Mesenteric fat pad (tissue), 1 donor: Measurements from ENCODE around the gene DNMT3B. TPM values are rescaled to one million over a fixed set of nuclear protein-coding genes. Genes with fewer than 3 reads are reported as not detected.
"Not testable (repeated sequence)": the region's sequence is repeated elsewhere in the genome, so short reads cannot be mapped to it uniquely, and the experiment has no call there.

Experiments used
- DNase-seq: peaks from one replicate; pipeline ENCODE4 v3.0.0-alpha.2; 2020; ENCODE audit warnings: low spot score
- total RNA-seq: library from RNA; stranded (reverse); fragmentation: NEBNext Ultra II Directional; extraction: Animal tissue kit (Norgen Biotek cat#: 25700); gene quantifications from one replicate; pipeline ENCODE4 v1.2.1, GENCODE V29; 2021
- donor health status: DM: yes; HTN: yes; CAD: no.

DNMT3B gene
- total RNA-seq, 1 donor from 2014 or later, result 0.39 TPM

DNA sequence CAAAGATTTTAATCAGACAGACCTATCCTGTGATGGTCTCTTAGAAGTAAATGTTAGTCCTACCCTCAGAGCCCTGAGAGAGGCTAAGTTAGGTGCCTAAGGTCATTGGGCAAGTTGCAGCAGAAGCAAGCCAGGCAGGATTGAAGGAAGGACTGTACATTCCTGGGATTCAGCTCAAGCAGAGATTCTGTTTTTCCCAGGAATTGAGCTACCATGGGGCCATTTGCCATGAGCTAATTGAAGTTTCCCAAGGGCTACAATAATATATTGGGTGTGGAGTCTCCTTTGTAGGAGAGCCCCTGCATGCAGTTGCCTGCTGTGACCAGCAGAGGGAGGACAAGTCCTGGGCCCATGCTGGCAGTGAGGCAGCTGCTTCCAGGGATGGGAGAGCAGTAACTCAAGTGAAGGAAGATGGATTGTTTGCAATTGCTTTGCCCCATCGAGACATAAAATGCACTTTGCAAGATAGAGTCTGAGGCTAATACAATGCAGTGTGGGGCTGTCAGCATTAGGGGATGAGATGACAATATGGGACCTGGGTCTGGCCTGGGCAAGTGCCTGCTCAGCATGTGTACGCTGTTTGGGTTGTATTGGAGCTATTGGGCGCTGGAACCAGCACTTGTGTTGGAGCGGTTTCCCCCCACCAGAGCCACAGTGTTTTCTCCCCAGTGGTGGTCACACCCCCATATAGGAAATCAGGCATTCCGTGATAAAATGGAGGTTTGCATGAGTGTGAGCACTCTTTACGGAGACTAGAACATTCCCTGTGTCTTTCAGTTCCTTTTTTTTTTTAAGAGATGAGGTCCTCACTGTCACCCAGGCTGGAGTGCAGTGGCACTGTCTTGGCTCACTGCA, 27.9 kb downstream of the DNMT3B start:
- DNase-seq, result no peak

DNA sequence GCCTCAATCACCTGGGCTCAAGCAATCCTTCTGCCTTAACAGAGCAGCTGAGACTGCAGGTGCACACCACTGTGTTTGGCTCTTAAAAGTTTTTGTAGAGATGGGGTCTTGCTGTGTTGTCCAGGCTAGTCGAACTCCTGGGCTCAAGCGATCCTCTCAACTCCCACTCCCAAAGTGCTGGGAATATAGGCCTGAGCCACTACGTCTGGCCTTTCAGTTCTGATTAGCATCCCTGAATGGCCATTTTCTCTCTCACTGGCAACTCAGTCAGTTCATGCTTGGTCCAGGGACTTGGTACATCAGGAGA, 28.5 kb downstream of the DNMT3B start:
- no peak for DNase-seq

DNA sequence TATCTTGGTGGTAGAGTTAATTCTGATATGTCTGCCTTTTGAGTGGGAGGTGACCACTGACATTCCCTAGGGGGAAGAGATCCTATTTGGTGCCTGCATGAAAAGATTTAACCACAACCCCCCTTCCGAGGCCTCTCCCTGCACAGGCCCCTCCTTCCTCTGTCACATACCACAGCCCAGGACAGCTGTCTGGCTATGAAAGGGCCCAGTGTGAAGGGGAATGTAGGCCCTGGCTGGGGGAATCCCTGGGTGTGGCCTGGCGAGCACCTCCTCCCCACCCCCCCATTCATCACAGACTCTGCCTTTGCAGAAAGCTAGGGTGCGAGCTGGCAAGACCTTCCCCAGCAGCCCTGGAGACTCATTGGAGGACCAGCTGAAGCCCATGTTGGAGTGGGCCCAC, 30.1 kb downstream of the DNMT3B start:
- no peak for DNase-seq

DNA sequence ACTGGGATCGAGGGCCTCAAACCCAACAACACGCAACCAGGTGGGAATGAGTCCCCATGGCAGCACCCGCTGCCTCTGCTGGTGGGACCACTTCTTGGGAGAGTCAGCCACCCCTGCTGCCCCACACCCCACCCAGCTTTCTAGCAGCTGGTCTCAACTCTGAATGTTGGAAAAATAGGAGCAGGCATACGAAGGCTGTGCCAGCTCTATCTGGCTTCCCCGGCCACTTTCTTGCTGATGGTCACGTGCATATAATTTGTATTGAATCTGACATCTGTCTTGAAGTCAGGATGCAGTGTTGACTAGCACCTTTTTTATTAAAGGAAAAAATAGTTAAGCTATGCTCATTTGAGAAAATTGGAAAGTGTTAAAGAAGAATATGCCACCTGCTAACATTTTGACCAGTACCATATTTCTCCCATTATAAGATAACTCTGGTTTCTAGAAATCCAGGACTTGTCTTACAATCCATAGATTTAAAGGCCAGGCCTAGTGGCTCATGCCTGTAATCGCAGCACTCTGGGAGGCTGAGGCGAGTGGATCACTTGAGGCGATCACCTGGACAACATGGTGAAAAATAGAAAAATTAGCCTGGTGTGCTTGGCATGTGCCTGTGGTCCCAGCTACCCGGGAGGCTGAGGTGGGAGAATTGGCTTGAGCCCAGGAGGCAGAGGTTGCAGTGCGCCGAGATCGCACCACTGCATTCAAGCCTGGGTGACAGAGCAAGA, 30.7 kb downstream of the DNMT3B start:
- DNase-seq, result no peak

DNA sequence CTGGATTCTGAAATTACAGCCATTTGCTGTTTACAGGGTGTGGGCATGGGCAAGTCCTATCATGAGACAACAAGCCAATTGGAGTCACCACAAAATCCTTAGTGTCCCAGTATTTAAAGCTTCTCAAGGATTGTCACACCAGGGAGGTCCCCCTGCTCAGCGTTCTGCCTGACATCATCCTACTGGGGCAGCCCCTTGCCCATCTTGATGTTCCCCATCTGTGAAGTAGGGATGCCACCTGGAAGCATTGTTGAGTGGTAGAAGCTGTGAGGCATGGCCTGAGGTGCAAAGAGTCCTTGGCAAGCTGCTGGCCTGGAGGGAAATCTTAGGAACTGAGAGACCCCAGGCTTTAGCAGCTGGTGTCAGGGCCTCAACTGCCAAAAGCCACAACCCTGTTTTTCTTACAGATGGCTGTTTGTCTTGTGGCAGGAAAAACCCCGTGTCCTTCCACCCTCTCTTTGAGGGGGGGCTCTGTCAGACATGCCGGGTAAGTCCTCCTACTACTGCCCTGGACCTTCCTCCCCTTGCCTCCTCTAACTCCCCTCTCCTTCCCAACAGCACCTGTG, 34.3 kb downstream of the DNMT3B start:
- DNase-seq, result no peak

DNA sequence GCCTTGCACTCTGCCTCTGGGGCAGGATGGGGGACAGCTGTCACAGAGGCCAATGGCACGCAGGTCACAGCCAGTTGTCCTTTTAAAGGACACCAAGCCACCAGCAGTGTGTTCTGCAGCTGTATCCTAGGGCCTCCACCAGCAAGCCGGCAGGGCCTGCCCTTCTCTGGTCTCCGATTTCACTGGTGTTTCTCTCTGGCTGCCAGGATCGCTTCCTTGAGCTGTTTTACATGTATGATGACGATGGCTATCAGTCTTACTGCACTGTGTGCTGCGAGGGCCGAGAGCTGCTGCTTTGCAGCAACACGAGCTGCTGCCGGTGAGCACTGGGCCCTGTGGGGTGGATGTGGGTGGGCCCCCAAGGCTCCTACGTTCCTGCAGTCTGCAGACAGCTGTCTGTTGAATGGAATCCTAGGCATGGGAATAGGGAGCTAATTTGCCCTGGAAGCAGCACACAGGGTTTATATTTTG, 34.8 kb downstream of the DNMT3B start:
- no peak for DNase-seq

DNA sequence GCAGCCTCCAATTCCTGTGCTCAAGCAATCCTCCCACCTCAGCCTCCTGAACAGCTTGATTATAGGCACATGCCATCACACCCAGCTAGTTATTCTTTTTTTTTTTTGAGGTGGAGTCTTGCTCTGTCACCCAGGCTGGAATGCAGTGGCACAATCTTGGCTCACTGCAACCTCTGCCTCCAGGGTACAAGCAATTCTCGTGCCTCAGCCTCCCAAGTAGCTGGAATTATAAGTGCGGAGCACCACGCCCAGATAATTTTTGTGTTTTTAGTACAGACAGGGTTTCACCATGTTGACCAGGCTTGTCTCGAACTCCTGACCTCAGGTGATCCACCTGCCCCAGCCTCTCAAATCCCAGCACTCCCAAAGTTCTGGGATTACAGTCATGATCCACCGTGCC, 35.4 kb downstream of the DNMT3B start:
- DNase-seq, result not testable (repeated sequence)

DNA sequence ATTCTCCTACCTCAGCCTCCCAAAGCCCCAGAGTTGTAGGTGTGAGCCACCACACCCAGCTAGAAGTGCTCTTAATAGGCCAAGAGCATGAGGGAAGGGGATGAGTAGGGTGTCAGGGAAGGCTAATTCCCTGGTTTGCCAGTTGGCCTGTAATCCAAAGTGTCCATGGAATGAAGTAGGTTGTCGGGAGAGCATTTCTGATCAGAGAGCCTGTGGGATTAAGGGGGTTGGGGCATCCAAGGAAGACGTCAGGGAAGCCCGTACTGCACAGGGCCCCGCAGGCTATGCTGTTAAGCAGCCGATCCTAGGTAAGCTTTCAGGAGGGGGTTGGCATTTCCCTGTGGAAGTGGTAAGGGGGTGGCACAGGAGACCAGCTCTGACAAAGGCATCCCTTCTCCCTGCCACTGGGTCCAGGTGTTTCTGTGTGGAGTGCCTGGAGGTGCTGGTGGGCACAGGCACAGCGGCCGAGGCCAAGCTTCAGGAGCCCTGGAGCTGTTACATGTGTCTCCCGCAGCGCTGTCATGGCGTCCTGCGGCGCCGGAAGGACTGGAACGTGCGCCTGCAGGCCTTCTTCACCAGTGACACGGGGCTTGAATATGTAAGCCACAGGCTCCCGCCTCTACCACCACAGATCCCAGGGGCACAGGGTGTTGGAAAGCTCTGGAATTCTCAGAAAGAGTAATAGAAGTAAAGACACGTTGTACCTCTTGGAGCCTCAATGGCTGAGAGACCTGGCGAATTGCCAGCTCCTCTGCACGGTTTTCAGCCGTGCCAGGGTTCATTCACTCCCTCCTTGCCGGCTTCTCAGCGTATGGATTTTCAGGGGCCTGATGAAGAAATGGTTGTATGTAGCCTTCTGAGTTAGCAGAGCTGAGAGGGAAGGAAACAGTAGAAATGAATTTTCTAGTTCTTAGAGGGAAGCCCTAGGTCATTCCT, 36.1 kb downstream of the DNMT3B start:
- no peak for DNase-seq

DNA sequence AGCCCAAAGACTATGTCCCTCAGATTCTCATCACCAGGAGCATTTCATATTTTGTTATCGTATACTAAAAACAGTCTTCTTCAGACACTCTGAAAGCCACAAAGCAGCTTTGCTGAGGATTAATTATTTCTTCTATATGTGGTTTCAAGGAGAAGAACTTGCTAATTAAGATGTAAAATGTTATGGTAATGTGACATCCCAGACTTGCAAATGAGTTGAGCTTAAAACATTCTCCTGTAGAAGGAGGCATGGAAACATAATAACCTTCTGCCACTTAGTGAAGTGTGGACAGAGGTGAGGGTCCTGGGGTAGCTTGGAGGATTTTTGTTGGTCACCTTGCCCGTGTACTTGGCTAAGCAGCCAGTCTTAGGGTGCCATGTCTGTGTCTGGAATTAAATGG, 40.9 kb downstream of the DNMT3B start:
- DNase-seq, result no peak

DNA sequence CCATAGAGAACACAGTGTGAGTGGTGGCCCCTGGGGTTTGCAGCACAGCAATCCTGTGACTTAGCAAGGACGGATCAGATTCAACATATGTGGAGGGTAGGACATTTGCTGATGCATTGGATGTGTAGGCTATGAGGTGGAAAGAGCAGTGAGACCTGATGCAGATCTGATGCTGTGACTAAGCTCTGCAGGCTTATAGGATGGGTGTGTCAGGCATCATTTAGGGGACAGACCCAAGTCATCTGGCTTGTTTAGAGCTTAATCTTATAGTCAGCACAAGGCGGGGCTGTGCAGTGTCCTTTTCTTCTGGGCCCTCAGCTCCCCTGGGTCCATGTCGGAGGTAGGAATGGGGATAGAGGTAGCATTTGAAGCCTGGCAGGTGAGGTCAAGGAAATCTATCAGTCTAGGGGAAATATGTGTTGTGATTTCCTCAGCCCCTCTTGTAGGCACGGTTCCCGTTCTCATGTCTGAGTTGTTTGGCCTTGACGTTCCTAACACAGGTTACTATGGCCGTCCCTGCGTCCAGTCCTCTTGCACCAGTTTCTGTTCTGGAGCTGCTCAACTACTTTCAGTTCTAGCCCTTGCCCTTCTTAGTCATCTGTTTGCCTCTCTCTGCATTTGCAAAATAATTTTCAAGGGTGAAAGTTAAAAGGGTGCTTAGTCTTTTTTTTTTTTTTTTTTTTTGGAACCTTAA, 42.0 kb downstream of the DNMT3B start:
- no peak for DNase-seq

DNA sequence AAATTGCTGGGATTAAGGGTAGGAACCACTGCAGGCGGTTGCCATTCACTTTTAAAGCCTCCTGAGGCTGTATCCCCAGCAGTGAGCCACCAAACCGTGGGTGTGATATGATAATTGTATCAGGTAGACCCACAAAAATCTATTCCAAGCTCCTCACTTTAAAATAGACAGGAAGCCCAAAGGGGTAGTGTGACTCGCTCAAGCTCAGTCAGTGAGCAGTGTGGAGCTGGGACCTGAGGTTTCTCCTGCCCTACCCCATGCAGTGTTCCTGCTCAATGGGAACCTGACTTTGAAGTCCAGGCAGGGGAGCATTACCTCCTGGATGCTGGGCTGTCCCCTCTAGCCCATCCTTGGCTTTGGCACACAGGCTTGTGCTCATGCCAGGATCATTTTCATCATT, 42.6 kb downstream of the DNMT3B start:
- no peak for DNase-seq

DNA sequence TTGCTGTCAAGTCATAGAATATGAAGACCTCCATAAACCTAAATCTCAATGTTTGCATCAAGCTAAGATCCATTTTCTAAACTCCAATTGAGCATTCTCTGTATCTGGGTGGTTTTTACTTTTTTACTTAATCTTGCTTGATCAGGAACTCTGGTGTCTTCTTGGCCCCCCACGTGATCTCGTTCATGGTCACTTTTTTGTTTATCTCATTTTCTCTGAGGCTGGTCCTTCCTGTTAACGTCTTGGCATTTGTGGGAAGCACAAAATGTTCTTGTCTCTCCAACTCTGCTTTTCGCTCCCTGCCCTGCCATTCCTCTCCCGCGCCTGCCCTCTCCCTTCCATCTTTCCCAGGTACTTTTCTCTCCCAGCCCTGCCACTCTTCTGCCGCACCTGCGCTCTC, 43.5 kb downstream of the DNMT3B start:
- no peak for DNase-seq

DNA sequence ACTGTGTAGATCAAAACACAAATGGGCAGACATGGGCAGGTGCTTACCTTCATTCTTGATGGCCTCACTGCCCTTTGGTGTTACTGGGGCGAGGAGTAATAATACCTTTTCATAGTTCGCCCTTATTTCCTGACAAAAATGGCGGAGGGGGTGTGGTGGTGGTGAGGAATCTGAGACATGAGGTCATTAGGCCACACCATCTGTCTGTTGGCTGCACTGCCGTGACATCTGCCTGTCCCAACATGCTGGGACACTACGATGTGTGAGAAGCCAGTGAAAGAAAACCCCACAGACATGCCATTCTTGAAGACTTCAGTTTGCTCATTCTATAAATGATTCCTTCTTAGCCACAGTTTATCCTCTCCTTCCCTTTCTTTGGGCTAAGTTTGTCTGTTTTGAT, 44.2 kb downstream of the DNMT3B start:
- DNase-seq, result no peak

DNA sequence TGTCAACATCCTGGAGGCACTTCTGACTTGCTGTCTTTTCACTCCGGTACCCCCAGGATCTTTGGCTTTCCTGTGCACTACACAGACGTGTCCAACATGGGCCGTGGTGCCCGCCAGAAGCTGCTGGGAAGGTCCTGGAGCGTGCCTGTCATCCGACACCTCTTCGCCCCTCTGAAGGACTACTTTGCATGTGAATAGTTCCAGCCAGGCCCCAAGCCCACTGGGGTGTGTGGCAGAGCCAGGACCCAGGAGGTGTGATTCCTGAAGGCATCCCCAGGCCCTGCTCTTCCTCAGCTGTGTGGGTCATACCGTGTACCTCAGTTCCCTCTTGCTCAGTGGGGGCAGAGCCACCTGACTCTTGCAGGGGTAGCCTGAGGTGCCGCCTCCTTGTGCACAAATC, 45.5 kb downstream of the DNMT3B start:
- DNase-seq, result no peak

DNA sequence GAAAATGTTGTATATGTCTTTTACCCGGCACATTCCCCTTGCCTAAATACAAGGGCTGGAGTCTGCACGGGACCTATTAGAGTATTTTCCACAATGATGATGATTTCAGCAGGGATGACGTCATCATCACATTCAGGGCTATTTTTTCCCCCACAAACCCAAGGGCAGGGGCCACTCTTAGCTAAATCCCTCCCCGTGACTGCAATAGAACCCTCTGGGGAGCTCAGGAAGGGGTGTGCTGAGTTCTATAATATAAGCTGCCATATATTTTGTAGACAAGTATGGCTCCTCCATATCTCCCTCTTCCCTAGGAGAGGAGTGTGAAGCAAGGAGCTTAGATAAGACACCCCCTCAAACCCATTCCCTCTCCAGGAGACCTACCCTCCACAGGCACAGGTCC, 46.3 kb downstream of the DNMT3B start:
- no peak for DNase-seq

DNA sequence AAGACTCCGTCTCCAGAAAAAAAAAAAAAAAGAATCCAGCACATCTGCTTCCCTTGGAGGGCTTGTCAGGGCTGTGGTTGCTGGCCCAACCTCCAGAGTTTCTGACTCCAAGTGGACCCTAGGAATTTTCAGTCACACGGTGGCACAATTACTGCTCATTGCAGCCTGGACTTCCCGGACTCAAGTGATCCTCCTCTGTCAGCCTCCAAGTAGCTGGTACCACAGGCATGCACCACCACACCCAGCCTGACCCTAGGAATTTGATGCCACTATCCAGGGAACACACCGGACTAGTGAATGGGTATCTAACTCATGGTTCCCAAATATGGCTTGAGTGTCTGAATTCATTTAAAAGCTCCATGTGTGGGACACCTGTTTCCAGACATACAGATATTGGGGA, 47.7 kb downstream of the DNMT3B start:
- no peak for DNase-seq

DNA sequence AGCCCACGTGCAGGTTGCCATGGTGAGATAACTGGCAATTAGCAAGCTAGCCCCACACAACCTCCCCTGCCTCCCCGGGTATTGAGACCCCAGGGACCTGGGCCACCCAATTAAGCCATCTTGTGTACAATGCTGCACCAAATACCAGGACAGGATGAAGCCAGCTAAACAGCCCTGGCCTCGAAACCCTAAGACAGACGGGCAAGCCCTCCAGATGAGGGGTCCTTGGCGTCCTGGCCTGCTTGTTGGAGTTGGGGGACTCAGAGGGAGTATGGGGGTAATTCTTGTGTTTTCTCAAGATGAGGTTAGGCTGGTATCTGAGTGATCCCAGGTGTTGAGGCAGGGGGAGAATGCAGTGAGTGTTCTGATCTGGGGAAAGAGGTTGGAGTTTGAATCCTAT, 48.8 kb downstream of the DNMT3B start:
- DNase-seq, result no peak

DNA sequence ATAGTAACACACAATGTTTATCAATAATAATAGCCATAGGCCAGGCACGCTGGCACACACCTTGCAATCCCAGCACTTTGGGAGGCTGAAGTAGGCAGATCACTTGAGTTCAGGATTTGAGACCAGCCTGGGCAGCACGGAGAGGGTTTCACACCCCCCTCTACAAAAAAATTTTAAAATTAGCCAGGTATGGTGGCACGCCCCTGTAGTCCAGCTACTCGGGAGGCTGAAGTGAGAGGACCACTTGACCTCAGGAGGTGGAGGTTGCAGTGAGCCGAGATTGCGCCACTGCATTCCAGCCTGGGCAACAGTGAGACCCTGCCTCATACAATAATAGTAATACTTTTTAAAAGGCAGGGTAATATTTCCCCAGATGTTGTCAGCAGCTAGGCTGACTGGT, 49.7 kb downstream of the DNMT3B start:
- no peak for DNase-seq

DNA sequence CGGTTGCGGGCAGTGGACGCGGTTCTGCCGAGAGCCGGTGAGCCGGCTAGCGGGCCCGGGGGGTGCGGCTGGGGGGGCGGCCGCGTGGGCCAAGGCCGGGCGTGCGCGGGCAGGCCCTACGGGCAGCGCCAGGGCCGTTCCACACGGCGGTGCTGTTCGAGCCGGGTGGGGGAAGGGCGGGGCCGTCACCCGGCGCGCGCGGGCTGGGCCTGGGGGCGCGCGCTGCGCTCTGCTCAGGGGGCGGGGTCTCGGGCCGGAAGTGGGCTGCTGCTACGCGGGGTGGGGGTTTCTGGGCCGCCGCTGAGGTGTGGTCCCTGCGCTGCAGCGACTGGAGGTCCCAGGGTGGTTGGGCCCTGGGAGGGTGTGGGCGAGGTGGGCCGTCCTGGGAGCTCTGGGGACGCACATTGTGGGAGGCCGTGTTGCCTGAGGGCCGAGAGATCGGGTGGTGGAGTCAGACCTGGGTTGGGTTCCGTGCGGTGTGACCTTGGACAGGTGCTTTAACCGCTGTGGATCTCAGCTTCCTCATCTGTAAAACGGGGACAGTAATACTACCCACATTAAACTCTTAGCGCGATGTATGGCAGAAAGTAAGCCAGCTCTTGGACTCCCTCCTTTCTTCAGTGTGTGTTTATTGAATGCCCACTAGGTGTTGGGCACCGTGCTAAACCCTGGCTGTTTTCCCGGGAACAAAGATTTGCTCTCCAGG, 58.0 kb downstream of the DNMT3B start:
- DNase-seq, result peak; percentile 91

DNA sequence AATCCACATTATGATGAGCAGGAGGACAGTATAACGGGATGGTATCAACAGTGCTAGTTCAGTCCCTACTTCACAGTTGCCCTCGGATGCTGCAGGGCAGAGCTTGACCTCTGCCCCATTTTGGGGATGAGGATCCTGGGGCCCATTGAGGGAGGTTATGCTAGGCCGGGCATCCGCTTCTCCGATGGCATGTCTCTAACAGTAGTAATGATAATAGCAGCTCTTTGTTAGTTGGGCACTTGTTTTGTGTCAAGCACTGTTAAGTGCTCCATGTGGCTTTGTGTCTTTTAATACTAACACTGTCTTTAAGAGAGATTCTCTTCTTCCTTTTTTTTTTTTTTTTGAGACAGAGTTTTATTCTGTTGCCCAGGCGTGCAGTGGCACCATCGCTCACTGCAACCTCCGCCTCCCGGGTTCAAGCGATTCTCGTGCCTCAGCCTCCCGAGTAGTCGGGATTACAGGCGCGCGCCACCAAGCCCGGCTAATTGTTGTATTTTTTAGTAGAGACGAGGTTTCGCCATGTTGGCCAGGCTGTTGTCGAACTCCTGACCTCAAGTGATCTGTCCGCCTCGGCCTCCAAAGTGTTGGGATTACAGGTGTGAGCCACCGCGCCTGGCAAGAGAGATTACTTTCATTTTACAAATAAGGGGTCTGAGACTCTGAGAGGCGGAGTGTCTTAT, 58.7 kb downstream of the DNMT3B start:
- DNase-seq, result no peak
